Muscle of leg (tissue), 11 donors: ENCODE results near the gene BCLAF1. TPM values are rescaled to one million over a fixed set of nuclear protein-coding genes. Genes with fewer than 3 reads are reported as not detected.
"Not testable (repeated sequence)": the region's sequence is repeated elsewhere in the genome, so short reads cannot be mapped to it uniquely, and the experiment has no call there.

Experiments used
- DNase-seq: peaks from one replicate; pipeline ENCODE4 v3.0.0; 2013
- H3K27ac ChIP-seq: one replicate; pipeline ENCODE4 v1.5.1; 2013; ENCODE audit warnings: mild to moderate bottlenecking, low read length, control low read depth
- H3K27me3 ChIP-seq: one replicate; pipeline ENCODE4 v1.6.1; 2013; ENCODE audit warnings: low read length; ENCODE audit not compliant: control insufficient read depth, insufficient read depth
- H3K36me3 ChIP-seq: one replicate; pipeline ENCODE4 v1.6.1; 2013; ENCODE audit warnings: low read length; ENCODE audit not compliant: control insufficient read depth, insufficient read depth
- H3K4me1 ChIP-seq: one replicate; pipeline ENCODE4 v1.6.1; 2013; ENCODE audit warnings: low read length; ENCODE audit not compliant: control insufficient read depth, insufficient read depth
- H3K4me3 ChIP-seq: one replicate; pipeline ENCODE4 v1.5.1; 2013; ENCODE audit warnings: low read length, control low read depth
- H3K9me3 ChIP-seq: replicated peaks from 2 replicates; pipeline ENCODE4 v1.6.1; 2013; ENCODE audit warnings: low read depth, low read length; ENCODE audit not compliant: control insufficient read depth
- WGBS: methylation state at CpG from one replicate; pipeline ENCODE4 v1.1.5; 2013; ENCODE audit warnings: missing lambda C conversion rate; ENCODE audit not compliant: insufficient coverage; 5-methylcytosine and 5-hydroxymethylcytosine counted together
- polyA plus RNA-seq, 8 donors: library from polyadenylated mRNA; unstranded; fragments of 120-200 nt; gene quantifications; one replicate each; pipeline versions ENCODE4 v1.2.1 to v1.2.3, GENCODE V29; 2013; ENCODE audit warnings: inconsistent platforms in 1 of 8, low replicate concordance in 1 of 8; ENCODE audit not compliant: insufficient read length in 8 of 8, insufficient read depth in 1 of 8
- total RNA-seq: library from RNA; stranded (reverse); fragments of 120-200 nt; gene quantifications from one replicate; pipeline ENCODE4 v1.2.4, GENCODE V29; 2013

The BCLAF1 gene
- total and polyA plus RNA-seq, 9 donors = 75.5 to 159 (median 118) TPM

- no peak overlapping the region for H3K4me3 ChIP-seq
- H3K36me3 ChIP-seq = no peaks in the 10 kb centered on the region
- H3K4me1 ChIP-seq = no peaks in the 10 kb centered on the region
- no peak for DNase-seq
- H3K27ac ChIP-seq = no peak overlapping the region
- H3K27me3 ChIP-seq = peaks cover 2% of the 10 kb centered on the region
- H3K9me3 ChIP-seq = no peaks in the 10 kb centered on the region
- 88% methylated on average over 3 of the region's 3 CpGs for WGBS
Measured at GRCh38 chr6:136312975-136313374, 23.3 kb upstream of the BCLAF1 start.

GRCh38 chr6:136309729-136310311 is 20.2 kb upstream of the BCLAF1 start:
- Histone ChIP-seq H3K27me3 (peaks cover 2% of the 10 kb centered on the region), H3K27ac (no peak overlapping the region), H3K4me3 (no peak overlapping the region), H3K36me3 (no peaks in the 10 kb centered on the region), H3K9me3 (no peaks in the 10 kb centered on the region), H3K4me1 (no peaks in the 10 kb centered on the region)
- no peak for DNase-seq
- 92% methylated on average over 1 of the region's 1 CpG for WGBS

GRCh38 chr6:136309171-136309570 is 19.5 kb upstream of the BCLAF1 start:
- Histone ChIP-seq H3K4me3 (no peak overlapping the region), H3K4me1 (no peaks in the 10 kb centered on the region), H3K27ac (no peak overlapping the region), H3K36me3 (no peaks in the 10 kb centered on the region), H3K9me3 (no peaks in the 10 kb centered on the region), H3K27me3 (peaks cover 2% of the 10 kb centered on the region)
- WGBS = no CpG with 5 or more reads among the region's 3 CpGs
- no peak for DNase-seq

- H3K27me3 ChIP-seq, H3K4me3 ChIP-seq, H3K9me3 ChIP-seq, H3K4me1 ChIP-seq, H3K27ac ChIP-seq, H3K36me3 ChIP-seq, DNase-seq: not testable (repeated sequence)
- no CpG with 5 or more reads among the region's 1 CpG for WGBS
Measured at GRCh38 chr6:136308469-136308868, 18.8 kb upstream of the BCLAF1 start.

- no peaks in the 10 kb centered on the region for H3K9me3 ChIP-seq
- no peaks in the 10 kb centered on the region for H3K36me3 ChIP-seq
- no peak overlapping the region for H3K27ac ChIP-seq
- H3K4me3 ChIP-seq = no peak overlapping the region
- H3K4me1 ChIP-seq = no peaks in the 10 kb centered on the region
- no peaks in the 10 kb centered on the region for H3K27me3 ChIP-seq
- no peak for DNase-seq
Measured at GRCh38 chr6:136307351-136307750, 17.7 kb upstream of the BCLAF1 start.

GRCh38 chr6:136306466-136306865 is 16.8 kb upstream of the BCLAF1 start:
- H3K4me3 ChIP-seq = no peak overlapping the region
- H3K4me1 ChIP-seq = no peaks in the 10 kb centered on the region
- H3K9me3 ChIP-seq = no peaks in the 10 kb centered on the region
- no peak overlapping the region for H3K27ac ChIP-seq
- no peaks in the 10 kb centered on the region for H3K27me3 ChIP-seq
- WGBS = no CpG with 5 or more reads among the region's 1 CpG
- no peak for DNase-seq
- H3K36me3 ChIP-seq = no peaks in the 10 kb centered on the region

GRCh38 chr6:136304410-136304809 is 14.8 kb upstream of the BCLAF1 start:
- 91% methylated on average over 4 of the region's 4 CpGs for WGBS

GRCh38 chr6:136303516-136303915 is 13.9 kb upstream of the BCLAF1 start:
- WGBS = 88% methylated on average over 2 of the region's 3 CpGs
- Histone ChIP-seq H3K27ac (no peak overlapping the region), H3K4me1 (no peaks in the 10 kb centered on the region), H3K4me3 (no peak overlapping the region), H3K9me3 (no peaks in the 10 kb centered on the region), H3K27me3 (no peaks in the 10 kb centered on the region), H3K36me3 (no peaks in the 10 kb centered on the region)
- DNase-seq = no peak

More at GRCh38 chr6:136304410-136304809, 14.8 kb upstream of the BCLAF1 start:
- Histone ChIP-seq H3K4me3 (no peak overlapping the region), H3K9me3 (no peaks in the 10 kb centered on the region), H3K27ac (no peak overlapping the region), H3K36me3 (no peaks in the 10 kb centered on the region), H3K4me1 (no peaks in the 10 kb centered on the region), H3K27me3 (no peaks in the 10 kb centered on the region)
- DNase-seq = no peak

GRCh38 chr6:136294621-136295020 is 5.0 kb upstream of the BCLAF1 start:
- Histone ChIP-seq H3K4me3 (no peak overlapping the region), H3K4me1 (peaks cover 6% of the 10 kb centered on the region), H3K27ac (no peak overlapping the region), H3K9me3 (no peaks in the 10 kb centered on the region), H3K27me3 (no peaks in the 10 kb centered on the region), H3K36me3 (no peaks in the 10 kb centered on the region)
- 89% methylated on average over 1 of the region's 3 CpGs for WGBS
- DNase-seq = no peak

GRCh38 chr6:136290410-136291010 is 864 bp upstream of the BCLAF1 start:
- Histone ChIP-seq H3K9me3 (no peaks in the 10 kb centered on the region), H3K4me1 (peaks cover 13% of the 10 kb centered on the region), H3K4me3 (peak overlapping the region; percentile 61), H3K27me3 (no peaks in the 10 kb centered on the region), H3K27ac (peak overlapping the region; percentile 99), H3K36me3 (no peaks in the 10 kb centered on the region)
- peak; percentile 94 for DNase-seq
- under 1% methylated on average over 15 of the region's 22 CpGs for WGBS

- under 1% methylated on average over 34 of the region's 34 CpGs for WGBS
- H3K4me1 ChIP-seq = peaks cover 16% of the 10 kb centered on the region
- H3K4me3 ChIP-seq = peak overlapping the region; percentile 89
- H3K9me3 ChIP-seq = no peaks in the 10 kb centered on the region
- peak; percentile 97 for DNase-seq
- no peaks in the 10 kb centered on the region for H3K36me3 ChIP-seq
- peak overlapping the region; percentile 100 for H3K27ac ChIP-seq
- H3K27me3 ChIP-seq = no peaks in the 10 kb centered on the region
Measured at GRCh38 chr6:136289327-136289578, 393 bp downstream of the BCLAF1 start.
